CD4-positive, alpha-beta T cell treated with Interleukin-6 at 100 ng/mL for 8 hours (primary cell): ENCODE data around the gene ELMO1.

Experiments
- DNase-seq: peaks from one replicate; pipeline ENCODE4 v3.0.0-alpha.2; 2020; ENCODE audit warnings: mixed read lengths, low spot score

The ELMO1 gene, protein sequence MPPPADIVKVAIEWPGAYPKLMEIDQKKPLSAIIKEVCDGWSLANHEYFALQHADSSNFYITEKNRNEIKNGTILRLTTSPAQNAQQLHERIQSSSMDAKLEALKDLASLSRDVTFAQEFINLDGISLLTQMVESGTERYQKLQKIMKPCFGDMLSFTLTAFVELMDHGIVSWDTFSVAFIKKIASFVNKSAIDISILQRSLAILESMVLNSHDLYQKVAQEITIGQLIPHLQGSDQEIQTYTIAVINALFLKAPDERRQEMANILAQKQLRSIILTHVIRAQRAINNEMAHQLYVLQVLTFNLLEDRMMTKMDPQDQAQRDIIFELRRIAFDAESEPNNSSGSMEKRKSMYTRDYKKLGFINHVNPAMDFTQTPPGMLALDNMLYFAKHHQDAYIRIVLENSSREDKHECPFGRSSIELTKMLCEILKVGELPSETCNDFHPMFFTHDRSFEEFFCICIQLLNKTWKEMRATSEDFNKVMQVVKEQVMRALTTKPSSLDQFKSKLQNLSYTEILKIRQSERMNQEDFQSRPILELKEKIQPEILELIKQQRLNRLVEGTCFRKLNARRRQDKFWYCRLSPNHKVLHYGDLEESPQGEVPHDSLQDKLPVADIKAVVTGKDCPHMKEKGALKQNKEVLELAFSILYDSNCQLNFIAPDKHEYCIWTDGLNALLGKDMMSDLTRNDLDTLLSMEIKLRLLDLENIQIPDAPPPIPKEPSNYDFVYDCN

DNA sequence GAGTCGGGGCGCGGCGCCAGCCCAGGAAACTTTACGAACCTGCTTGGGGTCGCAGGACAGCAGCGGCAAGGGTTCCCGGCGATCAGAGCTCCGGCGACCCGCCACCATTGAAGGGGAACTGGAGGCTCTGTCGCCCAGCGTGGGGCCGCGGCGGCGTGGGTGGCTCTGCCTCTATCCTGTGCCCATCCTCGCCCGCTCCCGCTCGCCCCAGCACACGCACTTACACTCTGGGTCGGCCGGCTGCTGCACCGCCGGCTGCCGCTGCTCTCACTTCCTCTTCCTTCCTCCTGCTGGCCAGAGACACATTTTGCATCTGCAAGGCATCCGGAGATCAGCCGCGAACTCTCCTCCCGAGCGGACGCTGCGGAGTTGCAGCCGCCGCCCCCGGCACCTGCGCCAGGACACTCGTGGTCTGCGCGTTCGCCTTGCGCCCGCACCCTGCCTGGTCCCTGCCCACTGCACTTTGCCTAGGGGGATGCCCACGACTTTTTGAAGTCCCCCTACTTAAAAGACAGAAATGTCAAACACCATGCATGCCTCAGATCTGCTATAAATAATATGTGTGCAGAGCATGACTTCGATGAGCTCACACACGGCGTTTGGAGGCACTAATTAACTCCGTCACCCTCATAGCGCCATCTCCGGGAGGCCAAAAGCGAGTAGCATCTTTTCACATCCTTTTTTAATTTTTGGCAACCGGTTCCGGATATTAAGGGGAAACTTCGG, at the start of gene ELMO1:
Gene ELMO1 (minus strand): TSS at position 229 of the 726 bp plus-strand sequence. CDS start 106,174 bp downstream, outside the sequence.
- peak; percentile 77 for DNase-seq

DNA sequence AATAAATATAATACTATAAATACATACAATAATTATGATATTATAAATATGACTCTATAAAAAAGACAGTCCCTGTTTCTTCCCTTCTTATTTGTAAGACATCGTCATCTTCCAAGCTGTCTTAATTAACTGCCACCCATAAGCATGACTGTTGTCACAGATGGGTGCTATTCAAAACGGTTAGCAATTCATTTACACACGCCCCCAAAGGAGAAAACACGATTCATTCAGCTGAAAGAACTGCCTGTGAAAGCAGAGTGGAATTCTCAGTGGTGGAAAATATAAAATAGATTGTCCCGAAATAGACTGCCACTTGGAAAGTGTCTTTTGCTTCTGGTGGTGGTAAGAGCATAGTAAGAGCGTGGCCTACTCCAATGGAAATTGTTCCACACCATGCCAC, 48.9 kb upstream of the ELMO1 start:
- DNase-seq, result no peak

DNA sequence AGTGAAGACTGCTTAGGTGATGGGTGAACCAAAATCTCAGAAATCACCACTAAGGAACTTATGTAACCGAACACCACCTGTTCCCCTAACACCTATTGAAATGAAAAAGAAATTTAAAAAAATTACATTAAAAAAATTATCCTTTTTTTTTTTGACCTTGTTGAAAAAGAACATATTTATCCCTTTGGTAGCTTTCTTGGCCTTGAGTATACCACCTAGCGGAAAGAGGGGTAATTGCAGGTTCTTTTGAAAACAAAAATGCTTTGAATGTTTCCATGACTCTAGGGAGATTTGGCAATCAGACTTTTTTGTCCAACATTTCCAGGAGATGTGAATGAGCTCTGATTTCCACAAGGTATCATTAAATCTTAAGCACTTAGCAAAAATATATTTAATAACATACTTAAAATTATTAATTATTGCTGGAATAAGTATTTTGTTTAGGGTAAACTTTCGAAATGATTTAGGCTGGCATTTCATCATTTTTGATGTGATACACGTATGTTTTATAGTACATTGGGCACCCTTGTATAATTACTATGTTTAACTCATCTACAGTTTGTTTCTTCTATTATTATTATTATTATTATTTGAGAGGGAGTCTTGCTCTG, 47.0 kb upstream of the ELMO1 start:
- peak; percentile 35 for DNase-seq

DNA sequence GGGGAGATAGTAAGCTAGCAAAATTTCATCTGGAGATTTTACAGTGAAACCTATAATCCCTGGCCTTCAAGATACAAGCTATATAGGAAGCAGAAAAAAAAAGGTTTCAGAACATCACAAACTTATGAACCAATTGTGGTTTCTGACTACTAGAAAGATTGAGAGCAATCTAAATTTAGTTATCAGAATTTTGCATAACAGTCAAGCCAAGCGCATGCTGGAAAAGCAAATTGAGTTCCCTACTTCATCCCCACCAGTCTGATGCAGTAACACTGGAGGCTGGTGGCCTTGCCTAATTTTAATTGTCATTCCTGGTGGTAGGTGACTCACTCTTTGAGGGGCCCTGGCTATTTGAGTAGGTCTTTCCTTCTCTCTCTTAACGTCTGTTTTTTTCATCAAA, 46.3 kb upstream of the ELMO1 start:
- no peak for DNase-seq

DNA sequence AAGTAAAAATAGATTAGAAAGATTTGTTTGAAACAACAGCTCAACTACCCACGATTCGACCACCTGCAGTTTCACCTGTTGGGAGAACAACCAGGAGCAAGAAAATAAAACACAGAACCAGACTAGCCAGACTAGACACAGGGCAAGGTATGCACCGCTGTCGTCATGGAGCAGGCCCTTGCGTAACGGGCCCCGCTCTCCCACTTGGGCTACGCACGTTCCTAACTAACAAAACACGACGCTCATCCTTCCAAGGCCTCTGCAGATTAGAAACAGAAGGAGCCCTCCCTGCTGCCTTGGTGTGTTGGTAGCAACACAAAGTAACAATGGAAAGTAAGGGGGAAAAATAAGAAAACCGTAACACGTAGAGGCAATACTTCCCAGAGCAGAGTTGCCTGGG, 45.1 kb upstream of the ELMO1 start:
- no peak for DNase-seq

DNA sequence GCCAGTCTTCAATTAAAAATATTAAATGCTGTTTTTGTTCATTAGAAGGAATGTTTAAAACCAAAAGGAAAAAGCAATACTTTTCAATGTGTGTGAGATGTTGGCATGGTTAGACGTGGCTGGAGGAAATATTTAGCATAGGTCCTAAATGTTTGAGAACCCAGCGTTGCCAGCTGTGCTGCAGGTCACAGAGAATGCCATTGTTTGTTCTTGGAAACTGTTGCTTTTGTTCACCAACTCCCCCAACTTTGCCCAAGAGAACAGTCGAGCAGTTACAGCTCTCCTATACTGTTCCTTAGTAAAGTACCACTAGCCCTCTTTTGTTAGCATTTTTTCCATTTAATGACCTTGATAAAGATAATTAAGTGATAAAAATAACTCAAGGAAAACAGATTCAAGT, 44.5 kb upstream of the ELMO1 start:
- no peak for DNase-seq

DNA sequence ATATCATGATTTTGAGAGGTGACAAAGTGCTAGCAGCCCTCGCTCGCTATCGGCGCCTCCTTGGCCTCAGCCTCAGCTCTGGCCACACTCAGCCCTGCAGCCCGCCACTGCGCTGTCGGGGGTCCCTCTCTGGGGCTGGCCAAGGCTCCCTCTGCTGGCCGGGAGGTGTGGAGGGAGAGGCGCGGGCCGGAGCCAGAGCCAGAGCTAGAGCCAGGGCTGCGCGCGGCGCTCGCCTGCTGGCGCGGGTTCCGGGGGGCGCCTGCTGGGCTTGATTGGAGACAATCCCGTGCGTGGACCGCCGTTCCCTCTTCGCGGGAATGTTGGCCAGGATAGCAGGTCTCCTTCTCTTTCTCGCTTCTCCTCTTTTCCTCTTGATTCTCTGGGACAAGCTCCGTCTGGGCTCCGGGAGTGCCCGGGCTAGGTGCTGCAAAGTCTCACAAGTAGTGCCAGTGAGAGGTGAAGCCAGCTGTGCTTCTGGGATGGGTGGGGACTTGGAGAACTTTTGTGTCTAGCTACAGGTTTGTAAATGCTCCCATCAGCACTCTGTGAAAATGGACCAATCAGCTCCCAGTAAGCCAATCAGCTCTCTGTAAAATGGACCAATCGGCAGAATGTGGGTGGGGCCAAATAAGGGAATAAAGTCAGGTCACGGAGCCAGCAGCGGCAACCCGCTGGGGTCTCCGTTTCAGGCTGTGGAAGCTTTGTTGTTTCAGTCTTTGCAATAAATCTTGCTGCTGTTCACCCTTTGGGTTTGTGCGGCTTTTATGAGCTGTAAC, 43.4 kb upstream of the ELMO1 start:
- no peak for DNase-seq

DNA sequence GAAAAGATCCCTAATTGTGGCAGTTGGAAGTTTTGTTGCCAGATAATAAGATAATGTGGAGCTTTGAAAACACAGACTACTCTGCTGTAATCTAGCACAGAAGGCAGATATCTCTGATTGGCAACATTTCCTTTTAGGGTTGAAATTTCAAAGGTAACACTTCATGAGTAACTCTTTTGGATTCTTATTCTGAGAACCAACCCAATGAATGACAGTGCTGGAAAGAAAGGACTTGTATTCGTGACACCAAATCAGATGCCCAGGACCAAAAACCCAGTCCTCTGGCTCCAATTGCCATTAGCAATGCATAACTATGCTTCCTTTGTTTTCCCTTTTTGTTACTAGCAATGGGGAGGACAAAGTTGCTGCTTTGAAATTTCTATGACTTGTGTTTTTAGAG, 41.0 kb upstream of the ELMO1 start:
- DNase-seq, result no peak

DNA sequence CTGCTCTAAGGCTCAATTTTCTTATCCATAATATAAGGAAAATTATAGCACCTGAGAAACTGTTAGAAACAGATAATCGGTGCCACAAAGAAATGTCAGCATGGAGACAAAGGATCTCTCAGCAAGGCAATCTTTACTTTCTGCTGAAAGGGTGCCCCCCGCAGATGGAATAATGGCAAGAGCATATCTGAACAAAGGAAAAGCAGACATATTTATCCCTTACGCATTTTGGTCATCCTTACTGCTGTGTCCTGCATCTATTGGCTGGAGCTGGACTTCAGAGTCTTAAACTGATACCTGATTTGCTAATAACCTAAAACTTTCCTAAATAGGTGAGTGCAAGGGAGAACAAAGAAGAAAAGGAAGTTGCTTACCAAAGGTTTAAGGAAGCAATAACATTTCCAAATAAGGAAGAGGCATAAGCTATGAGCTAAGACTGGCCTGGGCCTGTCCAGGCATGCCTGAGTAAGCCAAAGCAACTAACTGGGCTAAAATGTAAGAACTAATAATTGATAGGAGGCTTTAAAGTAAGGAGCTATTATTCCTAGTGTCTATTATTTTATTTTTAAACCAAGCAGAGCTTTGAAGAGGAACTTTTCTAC, 39.6 kb upstream of the ELMO1 start:
- DNase-seq, result no peak

DNA sequence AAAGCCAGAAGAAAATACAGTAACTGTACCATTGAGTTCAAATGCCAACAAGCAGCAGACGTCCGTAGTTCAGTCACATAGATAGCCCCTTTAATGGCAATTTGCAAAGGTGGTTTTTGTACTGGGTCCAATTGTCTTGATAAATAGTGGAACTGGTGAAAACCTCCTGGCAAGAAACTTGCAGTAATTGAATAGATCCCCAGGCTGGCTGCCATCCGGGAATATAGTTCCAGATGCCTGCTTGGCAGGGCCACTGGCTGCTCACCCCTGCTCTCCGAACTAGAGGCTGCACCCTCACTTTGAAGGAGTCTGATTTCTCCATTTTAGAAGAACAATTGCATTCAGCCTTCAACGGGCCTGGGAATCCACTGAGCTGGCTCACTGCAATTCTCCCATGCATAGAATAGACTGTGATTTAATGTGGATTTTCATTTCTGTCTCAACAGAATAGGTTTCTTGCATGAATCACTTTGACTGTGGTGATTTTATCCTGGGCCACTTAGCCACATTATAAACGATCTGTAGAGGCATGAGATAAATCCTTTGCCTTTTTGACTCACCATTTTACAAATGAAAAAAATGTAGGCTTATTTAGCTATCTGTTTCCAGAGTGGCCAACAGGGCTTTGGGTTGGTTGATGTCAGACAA, 35.9 kb upstream of the ELMO1 start:
- no peak for DNase-seq

DNA sequence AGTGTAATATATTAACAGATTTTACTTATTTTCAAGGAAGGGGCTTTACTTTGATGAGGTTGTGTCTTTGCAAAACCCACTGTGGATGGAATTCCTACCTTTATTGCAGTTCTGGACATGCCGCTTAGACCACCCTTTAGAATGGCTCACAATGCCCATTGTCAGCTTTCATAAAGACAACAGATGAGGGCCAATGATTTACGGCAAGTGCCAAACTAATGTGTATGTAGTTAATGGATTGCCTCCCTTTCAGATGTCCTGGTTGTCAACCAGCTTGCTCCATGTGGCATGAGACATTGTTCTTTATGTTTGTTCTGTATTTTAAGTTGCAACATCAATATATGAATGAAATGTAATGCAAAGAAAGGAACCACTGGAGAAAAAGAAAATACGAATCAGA, 35.0 kb upstream of the ELMO1 start:
- DNase-seq, result no peak

DNA sequence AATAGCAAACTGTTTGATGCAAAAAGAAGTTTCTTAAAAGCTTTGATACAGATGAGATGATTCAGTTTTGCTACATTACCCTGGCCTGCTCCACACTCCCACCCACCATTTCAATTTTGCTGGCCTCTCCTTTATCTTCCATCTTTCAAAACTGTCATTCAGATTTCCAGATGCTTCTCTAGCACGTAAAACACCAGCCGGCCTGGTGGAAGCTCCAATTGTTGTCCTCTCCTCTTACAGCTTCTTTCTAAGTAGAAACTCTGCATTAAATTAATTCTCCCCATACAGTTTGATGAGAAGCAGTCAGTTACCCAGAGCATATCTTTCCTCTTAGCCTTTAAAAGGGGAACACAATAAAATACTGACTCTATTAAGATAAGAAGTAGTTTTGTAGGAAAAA, 34.3 kb upstream of the ELMO1 start:
- no peak for DNase-seq

DNA sequence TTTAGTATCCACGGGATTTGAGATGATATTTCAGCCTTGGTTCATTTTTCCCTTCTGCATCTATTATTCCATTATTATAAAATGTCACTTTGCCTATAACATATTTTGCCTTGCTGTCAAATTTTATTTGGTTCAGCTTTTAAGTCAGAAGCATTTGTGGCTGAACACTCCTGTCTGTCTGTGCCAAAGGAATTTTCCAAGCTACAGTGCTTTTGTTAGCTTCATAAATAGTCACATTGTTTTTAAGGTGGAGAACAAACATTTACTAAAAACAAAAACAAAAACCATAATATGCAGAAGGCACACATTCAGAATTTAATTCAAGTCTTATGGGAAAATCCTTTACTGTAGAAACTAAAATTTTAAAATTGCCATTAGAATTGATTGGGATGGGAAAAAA, 33.8 kb upstream of the ELMO1 start:
- DNase-seq, result no peak

DNA sequence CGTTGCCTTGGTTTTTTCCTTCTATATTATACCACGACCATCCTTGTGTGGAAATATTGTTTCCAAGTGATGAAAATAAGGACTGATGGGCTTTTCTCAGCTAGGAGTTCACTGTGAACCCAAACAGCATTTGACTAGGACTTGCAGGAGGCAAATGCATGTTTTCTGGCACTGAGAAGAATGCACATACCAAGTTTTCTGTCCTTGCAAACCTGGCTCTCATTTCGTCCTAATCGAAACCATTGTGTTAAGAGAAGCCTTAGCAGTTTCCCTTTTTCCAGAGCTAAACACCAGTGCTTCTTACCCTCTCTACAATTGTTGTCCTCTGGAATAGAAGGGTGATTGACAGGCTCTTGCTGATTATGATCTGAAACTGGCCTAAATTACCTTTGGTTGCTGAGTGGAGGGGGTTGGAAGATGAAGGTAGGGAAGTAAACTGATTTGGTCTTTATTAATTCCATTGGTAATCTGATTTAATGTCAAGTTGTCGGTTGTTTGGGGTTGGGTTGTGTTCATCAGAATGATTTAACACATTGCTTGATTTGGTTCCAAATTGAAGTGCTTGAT, 33.1 kb upstream of the ELMO1 start:
- no peak for DNase-seq

DNA sequence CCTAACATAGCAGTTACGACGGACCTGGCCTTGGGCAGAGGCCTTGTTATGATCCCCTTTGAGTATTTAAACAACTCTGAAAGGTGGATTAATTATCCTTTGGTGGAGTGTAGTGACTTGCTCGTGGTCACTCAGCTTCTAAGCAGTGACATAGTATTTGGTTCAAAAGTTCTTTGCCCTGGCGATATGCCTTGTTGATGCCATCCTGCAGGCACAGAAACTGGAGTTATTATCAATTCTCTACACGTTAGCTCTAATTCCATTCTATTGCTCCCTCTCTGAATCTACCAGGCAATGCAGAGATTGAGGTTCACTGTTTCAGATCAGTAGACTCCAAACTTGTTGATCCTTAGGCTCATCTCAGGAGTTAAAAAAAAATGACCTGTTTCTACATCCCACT, 32.5 kb upstream of the ELMO1 start:
- no peak for DNase-seq

DNA sequence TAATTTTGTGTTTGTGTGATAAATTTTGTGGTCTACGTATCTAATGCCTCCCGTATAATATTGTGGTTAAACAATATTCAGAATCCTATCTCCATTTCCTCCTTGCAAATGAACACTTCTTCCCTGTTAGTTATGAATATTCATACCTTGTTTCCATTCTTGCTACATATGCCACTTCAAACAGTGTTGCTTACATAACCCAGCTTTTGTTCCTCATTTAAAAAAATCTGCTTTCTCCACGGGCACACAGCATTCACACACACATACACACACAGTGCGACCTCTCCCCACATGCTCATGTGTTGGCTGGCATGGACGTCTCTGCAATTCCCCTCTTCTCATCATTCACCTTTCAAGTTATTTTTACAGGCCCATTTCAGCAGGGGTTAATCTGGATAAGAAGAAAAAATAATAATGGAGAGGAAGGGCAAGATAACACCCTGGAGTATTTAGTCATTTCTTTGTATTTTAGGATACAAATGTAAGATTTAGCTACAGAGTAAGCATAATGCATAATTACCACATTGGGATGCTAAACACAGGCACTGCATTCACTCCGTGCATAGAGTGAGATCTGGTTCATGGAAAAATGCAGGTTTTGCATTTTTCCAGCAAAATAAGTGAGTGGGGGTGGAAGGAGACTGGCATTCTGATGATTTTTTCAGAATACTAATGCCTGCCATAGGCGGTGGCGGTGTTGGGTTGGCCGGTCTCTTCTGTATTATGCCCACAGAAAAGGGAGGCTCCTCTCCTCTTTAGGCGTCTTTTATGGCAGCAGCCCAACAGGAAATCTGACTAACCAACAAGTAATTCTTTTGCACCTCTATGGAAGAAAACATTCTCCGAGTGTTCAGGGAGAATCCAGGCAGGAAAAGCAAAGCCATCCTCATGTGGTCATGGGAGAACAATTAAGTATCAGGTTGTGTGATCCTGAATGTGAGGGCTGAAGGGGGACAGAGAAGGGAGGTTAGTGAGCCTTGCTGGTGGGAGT, 31.7 kb upstream of the ELMO1 start:
- no peak for DNase-seq

DNA sequence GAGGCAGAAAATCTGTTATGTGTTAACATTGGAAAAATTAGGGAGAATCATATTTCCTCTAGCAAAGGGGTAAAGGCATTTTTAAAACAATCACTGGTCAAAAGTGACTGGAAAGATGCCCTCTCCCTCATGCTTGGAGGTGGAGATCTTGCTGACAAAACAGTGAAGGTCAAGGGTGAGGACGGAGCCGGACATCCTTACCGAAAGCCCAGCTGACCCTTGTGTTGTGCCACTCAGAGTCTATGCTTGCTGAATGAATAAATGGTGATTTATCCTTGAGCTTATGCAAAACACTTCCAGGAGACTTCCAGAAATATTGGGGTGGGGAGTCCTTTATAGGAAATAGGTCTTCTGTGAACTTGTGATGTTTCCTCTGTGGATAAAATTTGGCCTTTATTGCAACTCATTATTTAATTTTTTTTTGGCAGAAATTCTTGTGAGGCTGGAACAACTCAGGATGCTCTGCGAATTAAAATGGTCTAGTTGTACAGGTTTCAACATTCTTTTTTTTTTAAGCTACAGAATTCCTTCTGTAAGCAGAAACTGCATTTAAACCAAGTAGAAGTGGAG, 28.3 kb upstream of the ELMO1 start:
- DNase-seq, result no peak

DNA sequence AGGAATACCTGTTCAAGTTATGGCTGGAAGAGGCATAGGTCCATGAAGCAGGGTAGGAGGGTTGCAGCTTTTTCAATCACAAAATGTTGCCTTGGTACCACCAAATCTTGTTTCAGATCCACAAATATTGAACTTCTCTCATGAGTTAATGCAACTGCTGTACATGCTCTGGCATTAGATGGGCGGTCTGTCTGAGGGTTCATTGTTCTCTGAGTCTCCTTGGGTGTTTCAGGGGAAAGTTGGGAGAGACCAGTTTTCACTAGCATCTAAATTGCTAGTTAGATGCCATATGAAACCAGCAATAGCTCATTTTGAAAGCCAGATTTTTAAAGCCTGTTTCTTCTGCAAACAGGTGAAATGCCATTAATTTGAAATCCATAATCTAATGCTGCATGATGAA, 27.8 kb upstream of the ELMO1 start:
- DNase-seq, result no peak

DNA sequence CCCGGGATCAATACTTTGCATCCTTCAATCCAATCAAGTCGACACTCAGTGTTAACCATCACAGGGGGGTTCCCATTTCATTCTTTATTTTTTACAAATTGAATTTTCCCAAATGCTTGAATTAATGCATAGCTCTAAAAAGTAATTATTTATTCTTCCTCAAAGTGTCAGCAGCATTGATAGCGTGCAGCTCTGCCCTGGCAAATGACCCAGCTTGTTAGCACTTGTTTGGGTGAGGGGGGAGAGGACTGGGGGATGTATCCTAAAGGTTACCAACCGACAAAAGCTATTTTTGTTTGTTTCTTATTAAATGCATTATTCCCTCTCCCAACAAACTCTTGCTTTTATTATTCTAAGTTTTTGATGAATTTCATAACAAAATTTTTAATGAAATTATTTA, 27.0 kb upstream of the ELMO1 start:
- DNase-seq, result no peak
